Transverse colon (tissue), 4 donors: ENCODE measurements around the gene STIM1.

Experiments
- CTCF ChIP-seq, 5 experiments: fragments of 200-600 bp in 3 of 5; fragments of 450-650 bp in 2 of 5; sonication (generic) in 3 of 5; IDR thresholded peaks; 1 replicate in 2 of 5; 2 replicates in 3 of 5; pipeline ENCODE4 v1.5.1; 2016 to 2017; ENCODE audit warnings: antibody characterized with exemption in 5 of 5, inconsistent platforms in 3 of 5, mild to moderate bottlenecking in 2 of 5, moderate library complexity in 1 of 5
- EP300 ChIP-seq: sonication (generic); formaldehyde crosslinking; IDR thresholded peaks from one replicate; pipeline ENCODE4 v1.6.1; 2017; ENCODE audit warnings: antibody characterized with exemption, low read depth
- POLR2A ChIP-seq: fragments of 450-650 bp; IDR thresholded peaks from one replicate; pipeline ENCODE4 v1.6.1; 2016; ENCODE audit warnings: antibody characterized with exemption, mild to moderate bottlenecking, moderate library complexity
- POLR2AphosphoS5 ChIP-seq, 3 donors: sonication (generic); formaldehyde crosslinking; IDR thresholded peaks; one replicate each; pipeline ENCODE4 v1.6.1; 2016; ENCODE audit warnings: antibody characterized with exemption in 3 of 3

DNA sequence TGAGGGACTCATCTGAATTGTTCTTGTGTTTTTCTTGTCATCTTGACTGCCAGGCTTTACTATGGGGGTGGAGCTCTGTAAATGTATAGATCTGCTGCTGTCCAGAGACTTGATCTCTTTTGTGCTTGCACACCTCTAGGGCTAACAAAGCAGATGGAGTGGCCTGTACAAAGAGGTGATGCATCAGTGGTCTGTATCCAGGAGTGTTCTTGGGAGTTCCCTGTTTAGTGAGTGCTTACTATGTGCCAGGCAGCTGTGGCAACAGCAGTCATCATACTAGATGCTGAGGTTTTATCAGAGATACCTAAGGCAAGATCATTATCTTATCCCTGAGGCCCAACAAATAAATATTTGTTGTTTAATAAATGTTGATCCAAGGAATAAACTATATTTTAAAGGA, 33.4 kb downstream of the STIM1 start:
- TF ChIP-seq POLR2A (no peak), POLR2AphosphoS5 (IDR thresholded peaks at IDR 0.05) (no peak), CTCF (IDR thresholded peaks at IDR 0.05) (no peak), EP300 (no peak)
